ENCODE results near the gene SBNO2.

SBNO2 gene, protein sequence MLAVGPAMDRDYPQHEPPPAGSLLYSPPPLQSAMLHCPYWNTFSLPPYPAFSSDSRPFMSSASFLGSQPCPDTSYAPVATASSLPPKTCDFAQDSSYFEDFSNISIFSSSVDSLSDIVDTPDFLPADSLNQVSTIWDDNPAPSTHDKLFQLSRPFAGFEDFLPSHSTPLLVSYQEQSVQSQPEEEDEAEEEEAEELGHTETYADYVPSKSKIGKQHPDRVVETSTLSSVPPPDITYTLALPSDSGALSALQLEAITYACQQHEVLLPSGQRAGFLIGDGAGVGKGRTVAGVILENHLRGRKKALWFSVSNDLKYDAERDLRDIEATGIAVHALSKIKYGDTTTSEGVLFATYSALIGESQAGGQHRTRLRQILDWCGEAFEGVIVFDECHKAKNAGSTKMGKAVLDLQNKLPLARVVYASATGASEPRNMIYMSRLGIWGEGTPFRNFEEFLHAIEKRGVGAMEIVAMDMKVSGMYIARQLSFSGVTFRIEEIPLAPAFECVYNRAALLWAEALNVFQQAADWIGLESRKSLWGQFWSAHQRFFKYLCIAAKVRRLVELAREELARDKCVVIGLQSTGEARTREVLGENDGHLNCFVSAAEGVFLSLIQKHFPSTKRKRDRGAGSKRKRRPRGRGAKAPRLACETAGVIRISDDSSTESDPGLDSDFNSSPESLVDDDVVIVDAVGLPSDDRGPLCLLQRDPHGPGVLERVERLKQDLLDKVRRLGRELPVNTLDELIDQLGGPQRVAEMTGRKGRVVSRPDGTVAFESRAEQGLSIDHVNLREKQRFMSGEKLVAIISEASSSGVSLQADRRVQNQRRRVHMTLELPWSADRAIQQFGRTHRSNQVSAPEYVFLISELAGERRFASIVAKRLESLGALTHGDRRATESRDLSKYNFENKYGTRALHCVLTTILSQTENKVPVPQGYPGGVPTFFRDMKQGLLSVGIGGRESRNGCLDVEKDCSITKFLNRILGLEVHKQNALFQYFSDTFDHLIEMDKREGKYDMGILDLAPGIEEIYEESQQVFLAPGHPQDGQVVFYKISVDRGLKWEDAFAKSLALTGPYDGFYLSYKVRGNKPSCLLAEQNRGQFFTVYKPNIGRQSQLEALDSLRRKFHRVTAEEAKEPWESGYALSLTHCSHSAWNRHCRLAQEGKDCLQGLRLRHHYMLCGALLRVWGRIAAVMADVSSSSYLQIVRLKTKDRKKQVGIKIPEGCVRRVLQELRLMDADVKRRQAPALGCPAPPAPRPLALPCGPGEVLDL (N-terminal part only)

DNA sequence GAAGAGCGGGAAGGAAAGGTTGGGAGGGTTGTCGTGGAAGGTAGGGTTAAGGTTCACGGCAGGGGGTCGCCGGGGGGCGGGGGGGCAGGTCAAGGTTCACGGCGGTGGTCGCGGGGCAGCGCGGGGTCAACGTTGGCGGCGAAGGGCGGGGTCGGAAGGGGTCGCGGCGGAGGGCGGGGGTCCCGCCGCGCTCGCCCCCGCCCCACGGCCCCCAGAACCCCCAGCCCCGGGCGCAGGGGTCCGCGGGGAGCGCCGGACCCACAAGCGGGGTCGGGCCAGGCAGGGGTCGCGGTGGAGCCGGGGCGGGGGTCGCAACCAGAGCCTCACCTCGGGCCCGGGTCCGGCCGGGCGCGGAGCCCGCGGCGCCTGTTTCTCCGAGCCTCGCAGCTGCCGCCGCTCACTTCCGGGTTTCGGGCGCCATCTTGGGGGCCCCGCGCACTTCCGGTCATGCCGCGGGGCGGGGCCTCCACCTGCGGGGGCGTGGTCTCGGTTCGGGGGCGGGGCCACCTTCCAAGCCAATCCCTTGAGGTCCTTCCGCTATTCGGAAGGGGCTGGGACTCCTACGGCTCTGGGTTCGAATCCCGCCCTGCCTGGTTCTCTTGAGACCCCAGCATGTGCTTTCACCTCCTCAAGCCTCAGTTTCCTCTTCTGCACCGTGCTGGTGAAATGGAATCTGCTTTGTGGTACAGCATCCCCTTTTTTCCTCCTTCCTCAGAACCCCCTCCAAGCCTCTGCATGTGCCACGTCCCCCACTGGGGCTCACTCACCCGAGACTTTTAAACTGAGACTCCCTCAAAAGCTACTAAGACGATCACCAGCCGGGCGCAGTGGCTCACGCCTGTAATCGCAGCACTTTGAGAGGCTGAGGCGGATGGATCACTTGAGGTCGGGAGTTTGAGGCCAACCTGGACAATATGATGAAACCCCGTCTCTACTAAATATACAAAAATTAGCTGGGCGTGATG lies at the start of gene SBNO2:
Gene SBNO2 (minus strand): TSS at position 424 of the 965 bp plus-strand sequence. CDS start 19,992 bp downstream, outside the sequence.
- peak; percentile 81 for DNase-seq

DNA sequence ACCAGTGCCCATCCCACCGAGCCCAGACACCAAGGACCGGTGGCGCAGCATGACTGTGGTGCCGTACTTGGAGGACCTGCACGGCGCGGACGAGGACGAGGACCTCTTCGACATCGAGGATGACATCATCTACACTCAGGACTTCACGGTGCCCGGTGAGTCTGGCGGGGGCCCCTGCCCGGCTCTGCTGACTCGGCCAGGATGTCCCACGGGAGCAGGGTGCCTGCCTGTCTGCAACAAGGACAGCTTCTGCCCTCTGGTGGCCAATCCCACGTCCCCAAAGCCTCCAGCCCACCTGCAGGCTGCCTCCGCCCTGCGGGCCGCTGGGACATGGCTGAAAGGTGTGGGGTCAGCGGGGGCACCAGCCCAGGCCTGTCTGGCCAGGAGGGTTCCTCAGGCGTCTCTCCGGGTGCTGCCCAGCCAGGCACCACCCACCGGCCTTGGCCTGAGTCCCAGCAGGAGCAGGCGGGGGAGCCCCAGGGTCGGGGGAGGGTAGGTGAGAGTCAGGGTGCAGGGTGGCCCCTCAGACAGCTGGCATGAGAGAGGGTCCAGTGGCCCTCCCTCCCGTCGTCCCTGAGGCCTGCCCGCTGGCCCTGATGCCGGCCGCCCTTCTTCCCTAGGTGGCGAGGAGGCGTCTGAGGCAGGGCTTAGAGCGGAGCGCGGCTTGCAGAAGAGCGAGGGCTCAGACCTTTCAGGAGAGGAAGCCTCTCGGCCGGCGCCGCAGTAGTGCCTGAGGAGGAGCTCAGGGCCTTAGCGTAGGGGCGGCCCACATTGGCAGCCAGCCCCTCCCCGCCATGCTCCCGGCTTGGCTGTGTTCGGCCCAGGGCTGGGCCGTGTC lies 49.2 kb upstream of the SBNO2 start:
- DNase-seq = no peak

DNA sequence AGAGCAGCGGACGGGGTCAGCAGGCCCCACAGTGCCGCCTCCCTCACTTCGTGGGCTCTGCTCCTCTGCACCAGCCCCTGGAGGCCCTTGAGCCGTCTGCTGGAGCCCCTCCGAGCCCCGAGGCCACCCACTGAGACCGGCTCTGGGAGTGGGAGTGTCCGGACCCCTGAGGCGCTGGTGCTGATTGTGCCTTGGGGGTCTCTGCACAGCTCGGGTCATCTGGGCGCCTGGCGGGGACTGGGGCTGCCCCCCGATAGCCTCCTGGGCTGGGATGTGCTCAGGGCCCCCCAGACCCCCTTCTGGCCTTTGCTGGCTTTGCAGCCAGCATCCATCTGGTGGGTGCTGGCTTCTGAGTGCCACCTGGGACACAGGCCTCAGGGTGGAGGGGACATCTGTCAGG lies 48.3 kb upstream of the SBNO2 start:
- no peak for DNase-seq

DNA sequence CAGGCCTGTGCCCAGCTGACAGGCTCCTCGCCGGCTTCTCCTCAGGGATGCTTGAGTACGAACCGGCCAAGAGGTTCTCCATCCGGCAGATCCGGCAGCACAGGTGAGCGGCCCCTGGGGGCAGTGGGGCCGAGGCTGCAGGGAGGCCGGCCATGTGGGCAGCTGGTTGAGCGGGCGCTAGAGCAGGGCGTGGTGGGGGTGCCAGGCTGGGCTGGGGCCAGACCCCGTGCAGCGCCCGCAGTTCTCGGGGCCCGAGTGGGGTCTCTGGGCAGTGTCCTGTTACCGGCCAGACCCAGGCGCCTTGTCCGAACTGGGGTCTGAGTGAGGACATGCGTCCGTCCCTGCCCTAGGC lies 47.8 kb upstream of the SBNO2 start:
- DNase-seq = no peak

DNA sequence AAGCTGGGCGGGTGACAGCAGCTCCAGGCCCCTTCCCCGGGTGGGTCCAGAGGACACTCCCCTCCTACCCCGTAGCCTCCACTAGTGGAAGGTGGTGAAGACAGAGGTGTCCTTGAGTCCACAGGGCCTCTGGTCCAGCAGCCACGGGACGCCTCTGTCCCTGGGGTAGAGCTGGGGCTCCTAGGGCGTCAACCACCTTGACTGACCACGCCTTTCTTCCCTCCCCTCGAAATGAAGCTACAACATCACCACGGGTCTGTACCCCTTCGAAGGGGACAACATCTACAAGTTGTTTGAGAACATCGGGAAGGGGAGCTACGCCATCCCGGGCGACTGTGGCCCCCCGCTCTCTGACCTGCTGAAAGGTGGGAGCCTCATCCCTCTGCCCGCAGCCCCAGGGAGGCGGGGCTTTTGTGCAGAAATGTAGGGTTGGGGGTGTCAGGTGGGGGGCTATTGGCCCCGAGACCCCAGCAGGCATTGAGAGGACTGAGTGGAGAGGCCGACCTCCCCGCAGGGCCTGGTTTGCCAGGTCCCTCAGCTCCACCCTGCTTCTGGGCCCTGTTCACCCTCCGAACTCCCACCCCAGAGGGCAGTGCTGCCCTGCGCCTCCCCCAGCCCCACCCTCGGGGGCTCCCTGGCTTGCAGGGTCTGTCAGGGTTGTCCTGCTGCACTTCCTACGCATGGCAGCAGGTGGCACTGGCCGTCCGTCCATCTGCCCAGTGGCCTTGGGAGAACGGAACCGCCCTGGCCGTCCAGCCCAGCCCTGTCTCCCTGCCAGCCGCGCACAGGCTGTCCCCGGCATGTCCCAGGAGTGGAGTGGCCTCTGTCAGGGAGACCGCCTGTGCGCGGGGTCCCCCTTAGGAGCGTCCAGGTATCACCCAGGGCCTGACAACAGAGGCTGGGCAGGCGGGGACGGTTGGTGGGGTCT lies 47.2 kb upstream of the SBNO2 start:
- peak; percentile 73 for DNase-seq

DNA sequence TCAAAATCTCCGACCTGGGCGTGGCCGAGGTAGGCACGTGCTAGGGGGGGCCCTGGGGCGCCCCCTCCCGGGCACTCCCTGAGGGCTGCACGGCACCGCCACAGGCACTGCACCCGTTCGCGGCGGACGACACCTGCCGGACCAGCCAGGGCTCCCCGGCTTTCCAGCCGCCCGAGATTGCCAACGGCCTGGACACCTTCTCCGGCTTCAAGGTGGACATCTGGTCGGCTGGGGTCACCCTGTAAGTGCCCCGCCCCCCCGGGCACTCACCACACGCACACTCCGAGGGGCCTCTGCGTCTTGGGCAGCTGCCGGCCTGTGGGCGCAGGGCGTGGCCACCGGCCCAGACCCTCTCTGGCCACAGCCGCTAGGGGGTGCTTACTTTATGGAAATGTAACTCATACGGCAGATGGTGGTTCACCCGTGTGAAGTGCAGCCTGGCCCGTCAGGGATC lies 46.4 kb upstream of the SBNO2 start:
- no peak for DNase-seq

DNA sequence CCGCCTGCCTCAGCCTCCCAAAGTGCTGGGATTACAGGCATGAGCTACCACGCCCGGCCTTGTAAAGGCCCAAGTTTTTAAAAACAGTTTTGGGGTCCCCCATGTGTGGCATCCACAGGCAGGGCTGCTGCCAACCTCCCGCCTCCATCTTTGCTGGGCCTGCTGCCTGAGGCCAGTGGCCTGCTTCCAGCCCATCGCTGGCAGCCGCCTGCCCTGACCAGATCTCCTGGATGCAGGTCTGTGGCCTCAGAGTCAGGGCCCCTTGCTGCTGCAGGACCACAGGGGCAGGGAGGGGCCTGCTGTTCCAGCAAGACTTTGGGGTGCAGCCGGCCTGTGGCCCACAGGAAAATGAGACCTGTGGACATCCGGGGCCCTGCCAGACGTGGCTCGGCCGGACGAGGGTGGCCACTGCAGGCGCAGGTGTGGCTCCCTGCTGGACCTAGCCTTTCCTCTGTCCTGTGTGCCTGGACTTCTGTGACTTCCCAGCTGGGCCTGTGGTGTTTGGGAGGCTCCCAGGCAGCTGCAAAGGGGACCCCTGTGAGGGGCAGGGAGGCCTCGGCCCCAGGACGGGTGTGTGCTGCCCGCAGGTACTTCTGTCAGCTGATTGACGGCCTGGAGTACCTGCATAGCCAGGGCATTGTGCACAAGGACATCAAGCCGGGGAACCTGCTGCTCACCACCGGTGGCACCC lies 45.9 kb upstream of the SBNO2 start:
- no peak for DNase-seq

DNA sequence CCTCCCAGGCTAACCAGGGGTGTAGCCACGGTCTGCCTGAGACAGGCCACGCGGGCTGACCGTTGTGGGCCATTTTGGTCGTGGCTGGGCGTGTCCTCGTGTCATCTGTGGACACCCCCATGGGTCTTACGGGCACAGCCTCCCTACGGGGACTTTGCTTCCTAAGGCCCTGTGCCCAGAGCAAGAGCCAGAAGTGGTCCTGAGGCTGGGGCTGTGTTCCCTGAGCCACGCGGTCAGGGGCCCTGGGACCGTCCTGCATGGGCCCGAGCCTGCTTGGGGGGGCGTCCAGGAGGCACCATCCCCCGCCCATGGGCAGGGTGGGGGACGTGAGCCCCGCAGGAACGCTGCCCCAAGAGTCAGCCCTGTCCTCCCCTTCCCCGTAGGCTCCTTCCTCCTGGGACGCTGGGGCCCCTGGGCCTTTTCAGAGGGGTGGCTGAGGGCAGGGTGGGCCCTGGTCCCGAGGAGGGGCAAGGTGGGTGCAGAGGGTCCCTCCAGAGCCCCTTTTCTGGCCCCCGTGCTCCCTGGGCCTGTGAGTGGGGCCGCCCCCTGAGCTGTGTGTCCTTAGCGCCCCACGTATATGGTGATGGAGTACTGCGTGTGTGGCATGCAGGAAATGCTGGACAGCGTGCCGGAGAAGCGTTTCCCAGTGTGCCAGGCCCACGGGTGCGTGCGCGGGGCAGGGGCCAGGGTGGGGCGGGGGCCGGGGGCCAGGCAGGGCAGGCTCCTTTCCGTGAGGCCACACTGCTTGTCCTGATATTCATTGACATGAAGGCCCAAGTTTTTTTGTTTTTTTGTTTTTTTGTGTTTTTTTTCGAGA lies 44.9 kb upstream of the SBNO2 start:
- no peak for DNase-seq

DNA sequence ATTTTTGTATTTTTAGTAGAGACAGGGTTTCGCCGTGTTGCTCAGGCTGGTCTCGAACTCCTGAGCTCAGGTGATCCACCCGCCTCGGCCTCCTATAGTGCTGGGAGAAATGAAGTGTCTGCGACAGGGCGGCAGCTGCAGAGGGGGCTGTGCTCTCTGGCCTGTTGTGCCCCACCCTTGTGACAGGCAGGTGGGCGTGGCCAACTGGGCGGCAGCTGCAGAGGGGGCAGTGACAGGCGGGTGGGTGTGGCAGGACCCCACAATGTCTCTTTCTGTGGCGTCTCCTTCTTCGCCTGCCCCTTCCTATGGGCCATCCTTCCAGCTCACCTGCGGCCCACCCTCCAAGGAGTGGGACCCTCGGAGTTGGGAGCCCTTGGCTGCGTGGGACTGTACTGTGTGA lies 43.3 kb upstream of the SBNO2 start:
- DNase-seq = no peak

DNA sequence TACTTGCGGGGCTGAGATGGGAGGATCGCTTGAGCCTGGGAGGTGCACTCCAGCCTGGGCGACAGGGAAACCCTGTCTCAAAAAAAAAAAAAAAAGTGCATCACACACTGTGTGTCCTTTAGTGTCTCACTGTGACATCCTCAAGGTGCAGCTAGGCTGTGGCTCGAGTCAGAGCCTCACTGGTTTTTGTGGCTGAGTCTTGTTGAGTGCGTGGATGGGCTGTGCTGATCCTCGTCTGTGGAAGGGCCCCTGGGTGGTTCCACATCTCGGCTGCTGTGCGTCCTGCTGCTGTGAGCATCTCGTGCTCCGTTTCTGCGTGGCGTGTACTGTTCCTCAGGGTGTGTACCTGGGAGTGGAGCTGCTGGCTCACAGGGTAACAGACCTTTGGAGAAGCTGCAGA lies 42.7 kb upstream of the SBNO2 start:
- no peak for DNase-seq

DNA sequence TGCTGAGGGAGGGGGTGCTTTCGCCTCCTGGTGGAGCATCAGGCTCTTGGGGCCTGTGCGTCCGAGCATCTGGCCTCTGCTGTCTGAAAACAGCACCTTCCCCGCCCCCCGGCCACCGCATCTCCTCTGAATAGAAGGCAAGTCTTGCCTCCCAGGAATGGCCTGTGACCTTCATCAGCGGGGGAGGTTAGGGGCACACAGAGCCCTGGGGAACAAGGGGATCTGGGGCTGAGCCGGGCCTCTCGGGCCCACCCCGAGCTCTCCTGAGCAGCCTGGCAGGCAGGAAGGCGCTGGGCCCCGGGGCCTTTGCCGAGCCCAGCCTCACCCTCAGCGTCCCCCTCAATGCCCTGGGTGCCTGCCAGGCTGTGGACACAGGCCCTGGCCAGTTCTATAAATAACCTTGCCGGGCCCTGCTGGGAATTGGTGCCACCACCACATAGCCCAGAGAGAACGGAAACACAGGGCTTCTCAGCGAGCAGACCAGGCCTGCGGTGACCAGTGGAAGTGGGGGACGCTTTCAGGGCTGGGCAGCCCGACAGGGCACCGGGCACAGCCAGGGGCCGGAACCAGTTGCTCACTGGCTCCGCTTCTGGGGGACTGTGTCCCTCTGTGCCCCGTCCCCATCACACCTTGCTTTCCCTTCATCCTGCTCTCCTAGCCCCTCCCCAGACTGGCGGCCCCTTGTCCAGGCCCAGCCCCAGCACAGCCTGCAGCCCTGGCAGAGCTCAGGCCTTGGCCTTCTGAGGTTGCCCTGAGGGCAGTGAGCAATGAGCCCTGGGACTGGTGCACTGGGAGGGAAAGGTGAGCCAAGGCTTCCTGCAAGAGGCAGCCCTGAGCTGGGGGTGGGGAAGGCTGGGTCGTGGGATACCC lies 41.0 kb upstream of the SBNO2 start:
- peak; percentile 37 for DNase-seq

DNA sequence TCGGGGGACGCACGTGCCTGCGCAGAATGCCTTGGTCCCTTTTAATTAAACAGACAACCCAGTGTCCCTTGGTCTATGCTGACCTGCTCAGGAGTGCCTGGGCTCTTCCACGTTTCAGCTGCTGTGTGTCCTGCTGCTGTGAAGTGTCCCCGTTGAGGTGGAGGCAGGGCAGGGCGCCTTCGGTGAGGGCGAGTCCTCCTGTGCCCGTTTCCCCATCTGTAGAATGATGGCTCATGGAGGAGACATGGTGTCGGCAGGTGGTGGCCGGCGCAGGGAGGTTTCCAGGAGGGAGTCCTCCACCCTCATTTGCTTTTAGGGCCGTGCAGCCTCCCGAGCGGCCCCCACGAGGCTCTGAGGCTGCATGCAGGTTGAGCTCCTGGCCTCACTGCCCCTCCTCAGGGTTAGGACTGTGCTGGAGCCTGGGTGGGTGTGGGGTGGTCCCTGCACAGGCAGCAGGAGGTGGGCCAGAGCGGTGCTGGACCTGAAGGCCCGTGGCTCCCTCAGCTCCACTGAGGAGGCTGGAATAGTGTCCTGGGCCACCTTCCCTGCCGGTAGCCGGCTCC lies 40.3 kb upstream of the SBNO2 start:
- no peak for DNase-seq

DNA sequence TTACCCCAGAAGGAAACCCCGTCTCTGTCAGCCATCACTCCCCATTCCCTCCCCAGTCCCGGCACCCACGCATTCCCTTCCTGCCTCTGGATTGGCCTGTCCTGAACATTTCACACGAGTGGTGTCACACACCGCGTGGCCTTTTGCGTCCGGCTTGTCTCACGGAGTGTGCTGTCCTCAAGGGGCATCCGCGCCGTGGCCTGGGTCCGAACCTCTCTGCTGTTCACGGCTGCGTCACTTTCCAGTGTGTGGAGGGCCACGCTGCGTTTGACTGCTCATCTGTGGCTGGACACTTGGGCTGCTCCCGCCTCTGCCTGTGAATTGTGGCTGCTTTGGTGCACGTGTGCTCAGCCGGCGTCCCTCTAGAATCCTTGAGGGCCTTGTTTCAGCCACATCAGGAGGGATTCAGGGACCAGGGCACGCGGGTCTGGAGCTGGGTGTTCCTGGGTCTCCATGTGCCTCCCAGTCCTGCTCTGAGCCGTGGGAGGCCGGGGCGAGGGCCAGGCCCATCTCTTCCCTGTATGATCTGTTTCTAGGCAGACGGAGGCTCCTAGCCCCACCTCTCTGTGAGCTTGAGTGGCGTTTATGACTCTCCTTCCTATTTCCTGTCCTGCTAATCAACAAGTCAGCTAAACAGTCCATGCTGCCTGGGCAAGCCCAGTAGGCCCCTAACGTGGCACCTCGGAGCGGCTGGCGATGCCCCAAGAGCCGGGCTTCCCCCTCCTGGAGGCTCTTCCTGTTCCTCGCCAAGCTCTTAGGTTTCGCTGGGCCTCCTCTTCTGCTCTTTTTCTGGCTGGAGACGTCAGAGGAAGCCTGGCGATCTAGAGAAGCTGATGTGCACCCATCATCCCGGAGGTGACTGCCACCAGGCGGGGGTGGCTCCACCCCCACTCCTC lies 39.6 kb upstream of the SBNO2 start:
- no peak for DNase-seq

DNA sequence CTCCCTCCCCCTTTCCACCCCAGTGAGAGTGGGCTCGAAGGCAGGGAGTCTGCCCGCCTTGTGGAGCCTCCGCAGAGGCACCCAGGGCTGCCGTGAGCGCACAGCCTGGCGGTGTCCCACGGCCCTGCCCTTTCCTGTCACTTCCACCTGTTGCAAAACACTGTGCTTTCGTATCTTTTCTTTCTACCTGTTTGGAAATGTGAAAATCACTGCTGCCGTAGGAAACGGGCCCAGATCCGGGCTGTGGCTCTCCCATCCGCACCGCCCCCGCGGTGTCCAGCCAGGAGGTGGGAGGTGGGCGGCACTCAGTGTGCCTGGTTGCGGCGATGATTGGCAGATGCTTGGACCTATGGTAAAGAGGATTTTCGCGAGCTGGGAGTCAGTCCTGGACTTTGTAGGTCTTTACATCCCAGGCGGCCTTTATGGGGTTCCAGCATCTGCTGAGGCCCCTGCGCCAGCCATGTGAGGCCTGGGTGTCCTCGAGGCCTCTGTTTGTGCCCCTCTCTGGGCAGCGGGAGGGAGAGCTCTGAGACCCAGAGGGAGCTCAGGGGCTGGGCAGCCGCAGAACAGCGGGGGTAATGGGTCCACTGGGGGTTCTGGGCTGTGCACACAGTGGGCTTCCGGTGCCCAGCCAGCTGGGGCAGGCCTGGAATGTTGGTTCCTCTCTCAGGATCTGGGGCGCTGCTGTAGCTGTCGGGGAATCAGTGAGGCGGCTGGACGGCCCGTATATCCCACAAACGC lies 37.6 kb upstream of the SBNO2 start:
- no peak for DNase-seq

DNA sequence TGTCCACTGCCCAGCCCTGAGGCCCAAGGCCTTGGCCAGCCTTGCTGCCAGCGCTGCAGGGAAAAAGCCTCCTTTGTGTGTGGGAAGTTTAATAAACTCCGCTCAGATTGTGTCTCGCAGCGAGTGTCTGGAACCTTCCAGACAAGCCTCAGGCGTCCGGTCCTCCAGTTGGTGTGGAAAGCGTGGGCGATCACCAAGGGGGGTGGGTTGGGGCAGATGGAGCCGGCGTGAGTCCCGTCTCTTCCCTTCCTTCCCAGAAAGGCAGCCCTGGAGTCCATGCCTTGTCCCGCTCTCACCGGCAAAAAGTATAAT lies 36.1 kb upstream of the SBNO2 start:
- DNase-seq = no peak

All from retina (tissue), 1 donor.